ENCODE results near the gene AAMDC.

DNA sequence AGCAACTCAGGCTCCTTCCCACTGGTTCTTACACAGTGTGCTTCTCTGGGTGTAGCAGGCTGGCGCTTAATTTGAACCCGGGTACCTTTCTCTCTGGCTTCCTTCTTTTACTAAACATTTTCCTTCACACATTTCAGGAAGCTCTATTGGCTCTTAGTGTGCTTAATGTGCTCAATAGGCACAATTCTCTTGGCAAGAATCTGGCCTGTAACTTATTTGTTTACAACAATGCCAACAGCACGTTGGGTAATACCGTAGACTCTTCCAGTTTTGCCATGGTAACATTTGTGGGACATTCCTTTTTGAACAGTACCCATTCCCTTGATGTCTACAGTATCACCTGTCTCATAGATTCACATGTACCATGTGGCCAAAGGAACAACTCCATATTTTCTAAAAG is 47.8 kb downstream of the AAMDC start:
- TF ChIP-seq POLR2A (IDR thresholded peaks at IDR 0.05; ENCODE audit: low read depth, low read length): no peak
- TF ChIP-seq POLR2AphosphoS5 (IDR thresholded peaks at IDR 0.05; ENCODE audit: low read depth, low read length): no peak
- no peak for TF ChIP-seq TAF1 (IDR thresholded peaks at IDR 0.05; ENCODE audit: low read depth, low read length)
